B cell (primary cell): ENCODE data around the gene KPNB1.

Experiments
- EZH2 ChIP-seq: IDR thresholded peaks from 2 replicates; pipeline ENCODE4 v1.6.1; 2012; ENCODE audit warnings: borderline replicate concordance, low read depth, mild to moderate bottlenecking, moderate library complexity, low read length; ENCODE audit not compliant: insufficient read depth, poor library complexity, severe bottlenecking
- TF ChIP-seq, protein P1 (sequence below): fragments of 200-600 bp; IDR thresholded peaks from one replicate; pipeline ENCODE4 v1.8.0; 2022; ENCODE audit warnings: antibody characterized with exemption, mild to moderate bottlenecking

DNA sequence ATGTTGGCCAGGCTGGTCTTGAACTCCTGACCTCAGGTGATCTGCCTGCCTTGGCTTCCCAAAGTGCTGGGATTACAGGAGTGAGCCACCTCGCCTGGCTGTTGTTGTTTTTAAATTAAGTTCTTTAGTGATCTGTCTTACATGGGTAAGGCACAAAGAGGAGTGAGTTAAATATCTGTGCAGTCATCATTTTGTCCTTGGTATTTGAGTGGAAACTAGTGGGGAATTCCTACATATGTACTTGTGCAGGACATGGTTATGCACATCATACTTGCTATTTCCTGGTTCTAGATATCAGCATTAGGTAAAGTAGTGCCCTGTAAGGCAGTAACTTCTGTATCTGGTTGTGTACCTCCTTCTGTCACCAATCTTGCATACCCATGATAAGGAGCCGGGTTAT, 3.7 kb downstream of the KPNB1 start:
- TF ChIP-seq EZH2: no peak
- TF ChIP-seq, protein P1, sequence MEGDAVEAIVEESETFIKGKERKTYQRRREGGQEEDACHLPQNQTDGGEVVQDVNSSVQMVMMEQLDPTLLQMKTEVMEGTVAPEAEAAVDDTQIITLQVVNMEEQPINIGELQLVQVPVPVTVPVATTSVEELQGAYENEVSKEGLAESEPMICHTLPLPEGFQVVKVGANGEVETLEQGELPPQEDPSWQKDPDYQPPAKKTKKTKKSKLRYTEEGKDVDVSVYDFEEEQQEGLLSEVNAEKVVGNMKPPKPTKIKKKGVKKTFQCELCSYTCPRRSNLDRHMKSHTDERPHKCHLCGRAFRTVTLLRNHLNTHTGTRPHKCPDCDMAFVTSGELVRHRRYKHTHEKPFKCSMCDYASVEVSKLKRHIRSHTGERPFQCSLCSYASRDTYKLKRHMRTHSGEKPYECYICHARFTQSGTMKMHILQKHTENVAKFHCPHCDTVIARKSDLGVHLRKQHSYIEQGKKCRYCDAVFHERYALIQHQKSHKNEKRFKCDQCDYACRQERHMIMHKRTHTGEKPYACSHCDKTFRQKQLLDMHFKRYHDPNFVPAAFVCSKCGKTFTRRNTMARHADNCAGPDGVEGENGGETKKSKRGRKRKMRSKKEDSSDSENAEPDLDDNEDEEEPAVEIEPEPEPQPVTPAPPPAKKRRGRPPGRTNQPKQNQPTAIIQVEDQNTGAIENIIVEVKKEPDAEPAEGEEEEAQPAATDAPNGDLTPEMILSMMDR: no peak
